Motor neuron (in vitro differentiated cells): ENCODE data around the gene CLEC4F. TPM values are rescaled to one million over a fixed set of nuclear protein-coding genes. Genes with fewer than 3 reads are reported as not detected.

ENCODE experiments used
- ATAC-seq, 8 experiments: fragments of 200-7000 bp; cut with Tn5 transposase; replicated peaks in 6 of 8; 2 replicates each; pipeline ENCODE4 v1.8.0; 2021; ENCODE audit warnings: mild to moderate bottlenecking in 8 of 8, moderate library complexity in 8 of 8
- H3K27ac ChIP-seq, 2 donors: fragments of 250-450 bp; sonication (Bioruptor Pico); 2 replicates each; pipeline ENCODE4 v1.9.0; 2021; ENCODE audit warnings: antibody characterized with exemption in 2 of 2, mild to moderate bottlenecking in 2 of 2, moderate library complexity in 1 of 2
- H3K4me1 ChIP-seq, 2 donors: fragments of 250-450 bp; sonication (Bioruptor Pico); replicated peaks in 1 of 2; 2 replicates each; pipeline ENCODE4 v1.6.1; 2021; ENCODE audit warnings: antibody characterized with exemption in 2 of 2, mild to moderate bottlenecking in 2 of 2, moderate library complexity in 1 of 2
- H3K4me3 ChIP-seq, 5 donors: fragments of 250-450 bp; sonication (Bioruptor Pico); 2 replicates each; pipeline ENCODE4 v1.9.0; 2021; ENCODE audit warnings: antibody characterized with exemption in 5 of 5, mild to moderate bottlenecking in 5 of 5, moderate library complexity in 4 of 5
- WGBS, 10 experiments: fragments of 450-650 bp; shearing (Covaris generic); methylation state at CpG; one replicate each; pipeline ENCODE4 v1.0.0; 2022; 5-methylcytosine and 5-hydroxymethylcytosine counted together
- in situ Hi-C, 9 experiments: fragments of 400-800 bp; cut with MboI; loops; one replicate each; pipeline ENCODE4 v1.15.0; 2021; ENCODE audit warnings: low sequenced_read_pairs in 9 of 9, low pct_unique_long_range_greater_than_20kb in 2 of 9; ENCODE audit not compliant: unreplicated experiment in 9 of 9
- total RNA-seq, 8 experiments: library from RNA; unstranded; fragments of 300-600 nt; gene quantifications; 2 replicates each; pipeline versions ENCODE4 v1.2.3 to v1.2.4, GENCODE V29; 2022

Gene CLEC4F
- total RNA-seq, 8 experiments from 2014 or later = 0.17 to 1.1 (median 0.42) TPM; not detected in 2

GRCh38 chr2:70795164-70795995, 25.0 kb downstream of the CLEC4F start:
- WGBS, 10 experiments = 0 to 100% (median 55%) methylated on average over 1 to 4 of the region's 4 CpGs; no CpG with 5 or more reads in 1 of the 10 experiments
- H3K4me1 ChIP-seq = no peaks in the 10 kb centered on the region
- H3K27ac ChIP-seq = no peak overlapping the region
- in situ Hi-C loops = loop anchor here in 2 of 9 experiments (25.0 kb wide), 3 partner anchors 133 to 483 kb away; partner anchors contain the start of genes ATP6V1B1 (in 1 of the 2) and FAM136A (in 1 of the 2)
- no peak overlapping the region for H3K4me3 ChIP-seq
- ATAC-seq = no peak

- 0 to 100% (median 45%) methylated on average over 1 to 2 of the region's 2 CpGs; no CpG with 5 or more reads in 2 of the 10 experiments for WGBS, 10 experiments
- no peak for ATAC-seq
- in situ Hi-C loops = loop anchor here in 2 of 9 experiments (25.0 kb wide), 3 partner anchors 131 to 481 kb away; partner anchors contain the start of genes ATP6V1B1 (in 1 of the 2) and FAM136A (in 1 of the 2)
Measured at GRCh38 chr2:70793450-70793849, 26.9 kb downstream of the CLEC4F start.

GRCh38 chr2:70790136-70790828, 30.1 kb downstream of the CLEC4F start, which contains the start of gene FIGLA:
Gene FIGLA (minus strand): TSS chr2:70790643. CDS start chr2:70790638, 5 bp downstream.
- Histone ChIP-seq H3K27ac (no peak within 1 kb of the TSS), H3K4me1 (no peaks in the 10 kb centered on the region), H3K4me3 (peak within 1 kb of the TSS; percentile 5 to 24 (median 11))
- peak; percentile 27 to 66 (median 59) for ATAC-seq
- 0% methylated on average over 1 of the region's 69 CpGs; no CpG with 5 or more reads in 9 of the 10 experiments for WGBS, 10 experiments
- in situ Hi-C loops = loop anchor here in 2 of 9 experiments (25.0 kb wide), 3 partner anchors 128 to 478 kb away; partner anchors contain the start of genes ATP6V1B1 (in 1 of the 2) and FAM136A (in 1 of the 2)

More at GRCh38 chr2:70793450-70793849, 26.9 kb downstream of the CLEC4F start:
- Histone ChIP-seq H3K4me1 (no peaks in the 10 kb centered on the region), H3K27ac (no peak overlapping the region), H3K4me3 (no peak overlapping the region)

GRCh38 chr2:70789304-70790135, 30.9 kb downstream of the CLEC4F start:
- peak; percentile 80 to 93 (median 88) for ATAC-seq
- WGBS, 10 experiments = 2 to 33% (median 9%) methylated on average over 2 to 12 of the region's 33 CpGs
- Histone ChIP-seq H3K4me1 (no peaks in the 10 kb centered on the region), H3K4me3 (peak overlapping the region; percentile 5 to 24 (median 11)), H3K27ac (no peak overlapping the region)
- in situ Hi-C loops = loop anchor here in 2 of 9 experiments (10.0 to 25.0 kb wide), 4 partner anchors 127 to 477 kb away; partner anchors contain the start of genes ATP6V1B1 (in 1 of the 2) and FAM136A (in 1 of the 2)

- peak; percentile 51 to 82 (median 64) for ATAC-seq
- Histone ChIP-seq H3K4me3 (no peak overlapping the region), H3K27ac (no peak overlapping the region), H3K4me1 (no peaks in the 10 kb centered on the region)
- 0 to 54% (median 16%) methylated on average over 1 to 6 of the region's 7 CpGs for WGBS, 10 experiments
- in situ Hi-C loops = loop anchor here in 2 of 9 experiments (10.0 to 25.0 kb wide), 4 partner anchors 123 to 473 kb away; partner anchors contain the start of genes ATP6V1B1 (in 1 of the 2) and FAM136A (in 1 of the 2)
Measured at GRCh38 chr2:70785137-70785911, 35.1 kb downstream of the CLEC4F start.

- no peaks in the 10 kb centered on the region for H3K4me1 ChIP-seq
- 24 to 100% (median 83%) methylated on average over 1 to 2 of the region's 2 CpGs; no CpG with 5 or more reads in 3 of the 10 experiments for WGBS, 10 experiments
- no peak for ATAC-seq
- H3K27ac ChIP-seq = no peak overlapping the region
- no peak overlapping the region for H3K4me3 ChIP-seq
- in situ Hi-C loops = loop anchor here in 2 of 9 experiments (10.0 to 25.0 kb wide), 4 partner anchors 122 to 472 kb away; partner anchors contain the start of genes ATP6V1B1 (in 1 of the 2) and FAM136A (in 1 of the 2)
Measured at GRCh38 chr2:70784320-70784719, 36.1 kb downstream of the CLEC4F start.

GRCh38 chr2:70779911-70780545, 40.4 kb downstream of the CLEC4F start:
- H3K4me3 ChIP-seq = no peak overlapping the region
- 14 to 100% (median 78%) methylated on average over 1 to 8 of the region's 8 CpGs; no CpG with 5 or more reads in 2 of the 10 experiments for WGBS, 10 experiments
- no peak overlapping the region for H3K27ac ChIP-seq
- in situ Hi-C loops = loop anchor here in 2 of 9 experiments (10.0 to 25.0 kb wide), 5 partner anchors 85 to 468 kb away; partner anchors contain the start of genes ATP6V1B1 (in 1 of the 2) and FAM136A (in 1 of the 2)
- no peaks in the 10 kb centered on the region for H3K4me1 ChIP-seq
- ATAC-seq = peak in 2 of 8 experiments; percentile 59 to 80

GRCh38 chr2:70779491-70779890, 40.9 kb downstream of the CLEC4F start:
- H3K4me1 ChIP-seq = no peaks in the 10 kb centered on the region
- no peak overlapping the region for H3K4me3 ChIP-seq
- H3K27ac ChIP-seq = no peak overlapping the region
- 0 to 100% (median 80%) methylated on average over 1 to 2 of the region's 3 CpGs; no CpG with 5 or more reads in 2 of the 10 experiments for WGBS, 10 experiments
- no peak for ATAC-seq
- in situ Hi-C loops = loop anchor here in 2 of 9 experiments (10.0 to 25.0 kb wide), 4 partner anchors 85 to 467 kb away; partner anchors contain the start of genes ATP6V1B1 (in 1 of the 2) and FAM136A (in 1 of the 2)

GRCh38 chr2:70778676-70779075, 41.7 kb downstream of the CLEC4F start:
- in situ Hi-C loops = loop anchor here in 2 of 9 experiments (10.0 to 25.0 kb wide), 4 partner anchors 84 to 466 kb away; partner anchors contain the start of genes ATP6V1B1 (in 1 of the 2) and FAM136A (in 1 of the 2)
- ATAC-seq = no peak
- no peaks in the 10 kb centered on the region for H3K4me1 ChIP-seq
- no peak overlapping the region for H3K27ac ChIP-seq
- no peak overlapping the region for H3K4me3 ChIP-seq
- WGBS, 10 experiments = 17 to 100% (median 85%) methylated on average over 1 of the region's 1 CpG; no CpG with 5 or more reads in 6 of the 10 experiments

- Histone ChIP-seq H3K4me1 (no peaks in the 10 kb centered on the region), H3K4me3 (no peak overlapping the region), H3K27ac (no peak overlapping the region)
- WGBS, 10 experiments = 18 to 92% (median 79%) methylated on average over 2 of the region's 2 CpGs; no CpG with 5 or more reads in 1 of the 10 experiments
- in situ Hi-C loops = loop anchor here in 2 of 9 experiments (10.0 to 25.0 kb wide), 4 partner anchors 83 to 465 kb away; partner anchors contain the start of genes ATP6V1B1 (in 1 of the 2) and FAM136A (in 1 of the 2)
- ATAC-seq = no peak
Measured at GRCh38 chr2:70777450-70777849, 42.9 kb downstream of the CLEC4F start.
